H1 (cell line): ENCODE results near the gene ZNF660. TPM values are rescaled to one million over a fixed set of nuclear protein-coding genes. Genes with fewer than 3 reads are reported as not detected.

Experiments
- CHD2 ChIP-seq: IDR thresholded peaks from 2 replicates; pipeline ENCODE4 v1.6.1; 2012; ENCODE audit warnings: low read length, improper control_type of control experiment
- GABPA ChIP-seq: IDR thresholded peaks from 2 replicates; pipeline ENCODE4 v1.6.1; 2011; ENCODE audit warnings: mild to moderate bottlenecking, low read length, moderate library complexity, borderline replicate concordance; ENCODE audit not compliant: insufficient read depth
- KDM4A ChIP-seq: IDR thresholded peaks from one replicate; pipeline ENCODE4 v1.7.1; 2012; ENCODE audit warnings: low read depth, mild to moderate bottlenecking, moderate library complexity, low read length, inconsistent platforms; ENCODE audit not compliant: severe bottlenecking
- POLR2A ChIP-seq, 2 experiments: IDR thresholded peaks; 1 replicate in 1 of 2; 2 replicates in 1 of 2; pipeline ENCODE4 v1.6.1; 2011; ENCODE audit warnings: low read depth in 2 of 2, low read length in 2 of 2, mild to moderate bottlenecking in 2 of 2; ENCODE audit errors: control extremely low read depth in 1 of 2
- RAD21 ChIP-seq, 2 experiments: IDR thresholded peaks in 1 of 2; conservative IDR thresholded peaks in 1 of 2; 2 replicates each; pipeline ENCODE4 v1.6.1; 2011; ENCODE audit warnings: low read depth in 2 of 2, low read length in 2 of 2, improper control_type of control experiment in 1 of 2, inconsistent platforms in 1 of 2, mild to moderate bottlenecking in 1 of 2, moderate library complexity in 1 of 2
- RNF2 ChIP-seq: fragments of 200-900, 300-1000 bp; sonication (generic); IDR thresholded peaks from 2 replicates; pipeline ENCODE4 v1.7.1; 2016; ENCODE audit warnings: borderline replicate concordance, low read depth, mild to moderate bottlenecking, antibody characterized with exemption, low read length; ENCODE audit not compliant: poor library complexity, severe bottlenecking; ENCODE audit errors: missing control alignments
- SAP30 ChIP-seq: fragments of 300-600 bp; sonication (generic); IDR thresholded peaks from 2 replicates; pipeline ENCODE4 v1.7.1; 2012; ENCODE audit warnings: low read length, moderate library complexity, mild to moderate bottlenecking, inconsistent platforms; ENCODE audit not compliant: insufficient read depth, insufficient replicate concordance
- SP2 ChIP-seq: IDR thresholded peaks from 2 replicates; pipeline ENCODE4 v1.6.1; 2012; ENCODE audit warnings: mild to moderate bottlenecking, low read length, inconsistent platforms
- SRF ChIP-seq: IDR thresholded peaks from 2 replicates; pipeline ENCODE4 v1.6.1; 2011; ENCODE audit warnings: mild to moderate bottlenecking, low read depth, low read length, moderate library complexity
- polyA plus RNA-seq, 7 experiments: library from polyadenylated mRNA; depleted of rRNA in 3 of 7; stranded (reverse) in 5 of 7; unstranded in 2 of 7; fragments of >200 nt in 5 of 7; fragments of 200-250 nt in 2 of 7; gene quantifications; 1 replicate in 5 of 7; 2 replicates in 1 of 7; 4 replicates in 1 of 7; pipeline versions ENCODE4 v1.2.1 to v1.2.3, GENCODE V29; 2011 to 2013; ENCODE audit warnings: missing spikeins in 2 of 7, mixed read lengths in 2 of 7
- total RNA-seq: library from RNA; stranded (reverse); fragmentation: NEBNext Ultra II Directional; extraction: Animal tissue kit (Norgen Biotek cat#: 25700); gene quantifications from 2 replicates; pipeline ENCODE4 v1.2.1, GENCODE V29; 2021
- TF ChIP-seq, protein P1 (sequence below): fragments of 300-600 bp; sonication (generic); IDR thresholded peaks from 2 replicates; pipeline ENCODE4 v1.7.1; 2012; ENCODE audit warnings: low read length, moderate library complexity, mild to moderate bottlenecking, inconsistent platforms; ENCODE audit not compliant: insufficient replicate concordance

ZNF660 gene
- total and polyA plus RNA-seq, 2 of the 8 experiments (the other 6 are each of a cell fraction or from before 2014, with no cell fraction given), result 3.1 to 13.0 TPM

DNA sequence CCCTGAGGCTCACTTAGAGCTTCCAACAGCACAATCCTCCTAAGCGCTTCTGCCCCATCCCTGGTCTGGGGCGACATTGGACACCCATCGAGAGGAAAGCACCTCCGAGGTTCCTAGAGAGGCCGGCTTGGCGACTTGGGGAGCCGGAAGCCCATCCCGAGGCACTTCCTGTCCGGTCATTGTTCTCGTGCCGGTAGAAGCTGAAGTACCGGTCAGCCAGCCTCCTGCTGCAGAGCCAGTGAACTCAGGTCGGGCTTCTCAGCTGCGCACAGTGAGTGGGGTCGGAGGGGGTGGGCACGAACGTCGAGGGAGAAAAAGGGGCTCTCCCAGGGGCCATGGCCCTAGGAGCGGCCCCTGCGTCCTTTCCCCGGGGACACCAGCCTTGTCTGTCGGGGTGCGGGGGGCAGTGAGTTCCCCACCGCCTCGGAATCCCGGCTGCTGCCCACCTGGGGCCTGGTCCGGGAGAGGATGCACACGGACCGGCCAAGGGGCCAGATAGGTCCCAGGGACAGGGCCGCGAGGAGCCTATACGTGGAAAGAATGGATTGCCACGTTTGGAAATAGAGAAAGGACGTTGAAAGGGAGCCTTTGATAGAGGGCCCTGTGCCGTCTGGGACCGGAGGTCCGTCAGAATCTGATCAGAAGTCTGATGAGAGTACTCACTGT is 63.9 kb downstream of the ZNF660 start, which contains the start of gene ZNF35 (continued):
- TF ChIP-seq, protein P1, sequence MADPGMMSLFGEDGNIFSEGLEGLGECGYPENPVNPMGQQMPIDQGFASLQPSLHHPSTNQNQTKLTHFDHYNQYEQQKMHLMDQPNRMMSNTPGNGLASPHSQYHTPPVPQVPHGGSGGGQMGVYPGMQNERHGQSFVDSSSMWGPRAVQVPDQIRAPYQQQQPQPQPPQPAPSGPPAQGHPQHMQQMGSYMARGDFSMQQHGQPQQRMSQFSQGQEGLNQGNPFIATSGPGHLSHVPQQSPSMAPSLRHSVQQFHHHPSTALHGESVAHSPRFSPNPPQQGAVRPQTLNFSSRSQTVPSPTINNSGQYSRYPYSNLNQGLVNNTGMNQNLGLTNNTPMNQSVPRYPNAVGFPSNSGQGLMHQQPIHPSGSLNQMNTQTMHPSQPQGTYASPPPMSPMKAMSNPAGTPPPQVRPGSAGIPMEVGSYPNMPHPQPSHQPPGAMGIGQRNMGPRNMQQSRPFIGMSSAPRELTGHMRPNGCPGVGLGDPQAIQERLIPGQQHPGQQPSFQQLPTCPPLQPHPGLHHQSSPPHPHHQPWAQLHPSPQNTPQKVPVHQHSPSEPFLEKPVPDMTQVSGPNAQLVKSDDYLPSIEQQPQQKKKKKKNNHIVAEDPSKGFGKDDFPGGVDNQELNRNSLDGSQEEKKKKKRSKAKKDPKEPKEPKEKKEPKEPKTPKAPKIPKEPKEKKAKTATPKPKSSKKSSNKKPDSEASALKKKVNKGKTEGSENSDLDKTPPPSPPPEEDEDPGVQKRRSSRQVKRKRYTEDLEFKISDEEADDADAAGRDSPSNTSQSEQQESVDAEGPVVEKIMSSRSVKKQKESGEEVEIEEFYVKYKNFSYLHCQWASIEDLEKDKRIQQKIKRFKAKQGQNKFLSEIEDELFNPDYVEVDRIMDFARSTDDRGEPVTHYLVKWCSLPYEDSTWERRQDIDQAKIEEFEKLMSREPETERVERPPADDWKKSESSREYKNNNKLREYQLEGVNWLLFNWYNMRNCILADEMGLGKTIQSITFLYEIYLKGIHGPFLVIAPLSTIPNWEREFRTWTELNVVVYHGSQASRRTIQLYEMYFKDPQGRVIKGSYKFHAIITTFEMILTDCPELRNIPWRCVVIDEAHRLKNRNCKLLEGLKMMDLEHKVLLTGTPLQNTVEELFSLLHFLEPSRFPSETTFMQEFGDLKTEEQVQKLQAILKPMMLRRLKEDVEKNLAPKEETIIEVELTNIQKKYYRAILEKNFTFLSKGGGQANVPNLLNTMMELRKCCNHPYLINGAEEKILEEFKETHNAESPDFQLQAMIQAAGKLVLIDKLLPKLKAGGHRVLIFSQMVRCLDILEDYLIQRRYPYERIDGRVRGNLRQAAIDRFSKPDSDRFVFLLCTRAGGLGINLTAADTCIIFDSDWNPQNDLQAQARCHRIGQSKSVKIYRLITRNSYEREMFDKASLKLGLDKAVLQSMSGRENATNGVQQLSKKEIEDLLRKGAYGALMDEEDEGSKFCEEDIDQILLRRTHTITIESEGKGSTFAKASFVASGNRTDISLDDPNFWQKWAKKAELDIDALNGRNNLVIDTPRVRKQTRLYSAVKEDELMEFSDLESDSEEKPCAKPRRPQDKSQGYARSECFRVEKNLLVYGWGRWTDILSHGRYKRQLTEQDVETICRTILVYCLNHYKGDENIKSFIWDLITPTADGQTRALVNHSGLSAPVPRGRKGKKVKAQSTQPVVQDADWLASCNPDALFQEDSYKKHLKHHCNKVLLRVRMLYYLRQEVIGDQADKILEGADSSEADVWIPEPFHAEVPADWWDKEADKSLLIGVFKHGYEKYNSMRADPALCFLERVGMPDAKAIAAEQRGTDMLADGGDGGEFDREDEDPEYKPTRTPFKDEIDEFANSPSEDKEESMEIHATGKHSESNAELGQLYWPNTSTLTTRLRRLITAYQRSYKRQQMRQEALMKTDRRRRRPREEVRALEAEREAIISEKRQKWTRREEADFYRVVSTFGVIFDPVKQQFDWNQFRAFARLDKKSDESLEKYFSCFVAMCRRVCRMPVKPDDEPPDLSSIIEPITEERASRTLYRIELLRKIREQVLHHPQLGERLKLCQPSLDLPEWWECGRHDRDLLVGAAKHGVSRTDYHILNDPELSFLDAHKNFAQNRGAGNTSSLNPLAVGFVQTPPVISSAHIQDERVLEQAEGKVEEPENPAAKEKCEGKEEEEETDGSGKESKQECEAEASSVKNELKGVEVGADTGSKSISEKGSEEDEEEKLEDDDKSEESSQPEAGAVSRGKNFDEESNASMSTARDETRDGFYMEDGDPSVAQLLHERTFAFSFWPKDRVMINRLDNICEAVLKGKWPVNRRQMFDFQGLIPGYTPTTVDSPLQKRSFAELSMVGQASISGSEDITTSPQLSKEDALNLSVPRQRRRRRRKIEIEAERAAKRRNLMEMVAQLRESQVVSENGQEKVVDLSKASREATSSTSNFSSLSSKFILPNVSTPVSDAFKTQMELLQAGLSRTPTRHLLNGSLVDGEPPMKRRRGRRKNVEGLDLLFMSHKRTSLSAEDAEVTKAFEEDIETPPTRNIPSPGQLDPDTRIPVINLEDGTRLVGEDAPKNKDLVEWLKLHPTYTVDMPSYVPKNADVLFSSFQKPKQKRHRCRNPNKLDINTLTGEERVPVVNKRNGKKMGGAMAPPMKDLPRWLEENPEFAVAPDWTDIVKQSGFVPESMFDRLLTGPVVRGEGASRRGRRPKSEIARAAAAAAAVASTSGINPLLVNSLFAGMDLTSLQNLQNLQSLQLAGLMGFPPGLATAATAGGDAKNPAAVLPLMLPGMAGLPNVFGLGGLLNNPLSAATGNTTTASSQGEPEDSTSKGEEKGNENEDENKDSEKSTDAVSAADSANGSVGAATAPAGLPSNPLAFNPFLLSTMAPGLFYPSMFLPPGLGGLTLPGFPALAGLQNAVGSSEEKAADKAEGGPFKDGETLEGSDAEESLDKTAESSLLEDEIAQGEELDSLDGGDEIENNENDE, result no peak
- TF ChIP-seq SRF (no peak), SP2 (peak; percentile 96), RAD21 (IDR thresholded peaks at IDR 0.05 in 1 of 2, conservative IDR thresholded peaks at IDR 0.05 in 1 of 2; ENCODE audit: low read depth in 2 of 2, low read length in 2 of 2) (peak in 1 of 2 experiments; percentile 2; a peak in 1 of 4 replicates), GABPA (peak; percentile 96), POLR2A (IDR thresholded peaks at IDR 0.05; ENCODE audit: control extremely low read depth in 1 of 2, low read depth in 2 of 2, low read length in 2 of 2) (peak; percentile 79 to 87), KDM4A (peak; percentile 80), CHD2 (no peak), SAP30 (peak; percentile 93), RNF2 (no peak)
